GM19035 (cell line): Measurements from ENCODE around the gene C20orf204.

ENCODE experiments used
- ATAC-seq: cut with Tn5 transposase; IDR thresholded peaks from one replicate; pipeline ENCODE4 v1.9.1; 2021; ENCODE audit not compliant: unreplicated experiment

The C20orf204 gene

DNA sequence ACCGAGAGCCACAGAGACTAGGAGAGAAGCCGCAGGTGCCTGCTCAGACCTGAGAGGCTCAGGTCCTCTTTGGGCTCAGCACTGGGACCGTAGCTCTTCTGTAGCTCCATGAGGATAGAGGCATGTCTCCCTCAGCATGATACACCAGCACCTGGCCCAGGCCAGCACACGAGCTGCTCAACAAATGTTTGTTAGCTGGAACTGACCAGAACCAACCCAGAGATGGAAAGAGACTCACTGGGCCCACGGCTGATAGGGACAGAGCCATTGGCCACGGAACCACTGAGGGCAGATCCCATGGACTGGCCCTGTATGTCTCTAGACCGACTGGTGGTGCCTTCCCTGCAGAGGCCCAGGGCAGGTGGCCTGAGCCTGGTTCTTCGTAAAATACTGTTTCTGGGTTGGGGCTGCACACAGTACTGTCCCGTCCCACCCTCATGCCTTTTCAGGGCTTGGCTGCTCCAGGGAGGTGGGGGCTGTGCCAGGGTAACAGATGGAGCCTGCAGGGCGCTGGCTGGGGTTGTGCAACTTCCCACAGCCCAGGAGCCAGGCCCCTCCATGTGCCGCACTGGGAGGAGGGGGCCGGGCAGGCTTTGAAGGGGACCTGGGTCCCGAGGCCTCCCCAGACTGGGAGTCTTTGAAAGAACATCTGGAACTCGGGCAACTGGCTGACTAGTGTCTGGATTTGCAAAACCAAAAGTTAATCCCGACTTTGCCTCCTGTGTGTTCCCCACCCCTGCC lies 5.2 kb downstream of the C20orf204 start:
- ATAC-seq, result no peak

DNA sequence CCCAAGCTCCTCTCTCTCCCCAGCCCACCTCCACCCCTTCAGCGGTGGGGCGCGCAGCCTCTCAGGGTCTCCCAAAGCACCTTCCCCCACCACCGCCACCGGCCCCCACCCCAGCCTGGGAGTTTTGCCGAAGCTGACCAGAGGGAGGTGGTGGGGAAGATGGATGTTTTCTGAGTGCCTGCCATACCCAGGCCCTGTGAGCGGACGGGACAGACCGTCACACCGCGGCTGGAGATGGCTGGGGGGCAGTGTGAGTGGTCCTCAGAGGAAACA lies 5.7 kb downstream of the C20orf204 start:
- no peak for ATAC-seq

DNA sequence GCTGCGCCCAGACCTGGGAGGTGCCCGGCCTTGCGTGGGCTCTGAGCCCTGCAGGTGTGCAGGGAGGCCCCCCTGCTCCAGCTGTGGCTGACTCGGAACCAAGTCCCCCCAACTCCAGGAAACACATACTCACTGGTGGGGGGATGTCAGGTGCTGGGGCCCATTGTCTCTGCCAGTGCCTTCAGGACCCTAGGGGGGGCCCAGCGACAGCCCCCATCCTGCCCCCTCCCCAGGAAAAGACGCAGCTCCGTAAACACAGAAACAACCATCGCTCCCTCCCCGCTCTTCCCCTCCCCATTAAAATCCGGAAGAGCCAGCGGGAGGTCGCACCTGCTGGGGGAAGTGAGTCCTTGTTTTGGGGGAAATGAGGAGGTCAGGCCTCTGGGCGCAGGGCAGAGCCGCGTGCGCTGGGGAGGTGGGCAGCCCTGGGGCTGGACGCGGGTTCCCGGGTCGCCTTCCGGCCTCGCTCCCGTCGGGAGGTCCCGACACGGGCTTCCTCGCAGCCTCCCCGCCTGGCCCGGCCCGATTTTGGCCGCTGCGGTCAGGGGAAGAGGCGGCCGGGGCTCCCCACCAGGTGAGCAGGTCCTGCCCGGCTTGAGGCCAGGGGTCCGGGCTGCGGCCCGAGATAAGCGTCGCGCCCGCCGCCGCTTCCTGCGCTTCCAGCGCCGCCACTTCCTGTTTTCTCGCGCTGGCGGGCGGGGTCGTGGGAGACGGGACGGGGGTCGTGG lies 6.2 kb downstream of the C20orf204 start:
- ATAC-seq, result no peak

DNA sequence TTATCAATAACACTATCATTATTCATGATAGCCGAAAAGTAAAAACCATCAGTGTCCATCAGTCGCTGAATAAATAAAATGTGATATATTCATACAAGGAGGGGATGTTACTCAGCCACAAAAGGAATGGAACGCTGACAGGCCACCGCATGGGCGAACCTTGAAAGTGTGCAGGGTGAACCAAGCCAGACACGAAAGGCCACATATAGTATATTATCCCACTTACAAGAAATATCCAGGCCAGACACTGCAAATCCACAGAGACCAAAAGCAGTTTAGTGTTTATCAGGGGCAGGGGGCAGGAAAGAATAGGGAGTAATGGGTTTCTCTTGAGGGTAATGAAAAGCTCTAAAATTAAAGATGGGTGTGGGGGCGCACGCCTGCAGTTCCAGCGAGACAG lies 7.8 kb downstream of the C20orf204 start:
- no peak for ATAC-seq

DNA sequence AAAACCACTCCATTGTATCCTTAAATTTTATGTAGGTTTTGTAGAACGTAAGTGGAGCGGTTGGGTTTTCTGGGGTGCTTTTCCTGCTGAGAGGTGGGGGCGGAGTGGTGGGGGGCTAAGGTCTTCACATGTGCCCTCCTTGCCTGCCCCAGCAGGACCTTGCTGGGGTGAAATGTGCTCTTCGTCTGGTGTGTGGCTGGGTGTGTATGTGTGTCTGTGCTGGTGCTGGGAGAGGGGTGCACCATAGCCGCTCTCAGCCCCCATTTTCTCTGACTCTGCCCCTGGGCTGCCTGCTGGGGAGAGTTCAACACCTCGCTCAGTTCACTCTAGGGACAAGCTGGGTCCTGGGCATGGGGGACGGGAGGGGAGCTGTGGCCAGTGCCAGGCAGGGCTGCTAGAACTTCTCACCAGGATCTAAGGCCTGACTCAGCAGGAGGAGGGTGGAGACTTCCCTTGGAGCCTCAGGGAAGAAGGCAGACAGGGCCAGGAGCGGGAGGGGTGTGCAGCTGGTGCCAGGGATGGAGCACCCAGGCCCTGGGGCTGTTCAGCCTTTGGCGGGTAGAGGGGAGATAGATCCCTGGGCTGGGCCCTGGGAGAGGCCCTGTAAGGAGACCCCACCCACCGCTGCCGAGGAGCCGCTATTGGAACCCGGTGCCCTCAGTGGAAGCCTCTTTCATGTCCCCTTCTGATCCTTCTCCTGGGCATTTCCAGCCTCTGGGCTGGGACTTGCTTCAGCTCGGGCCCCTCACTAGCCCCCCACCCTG lies 8.7 kb downstream of the C20orf204 start:
- no peak for ATAC-seq

DNA sequence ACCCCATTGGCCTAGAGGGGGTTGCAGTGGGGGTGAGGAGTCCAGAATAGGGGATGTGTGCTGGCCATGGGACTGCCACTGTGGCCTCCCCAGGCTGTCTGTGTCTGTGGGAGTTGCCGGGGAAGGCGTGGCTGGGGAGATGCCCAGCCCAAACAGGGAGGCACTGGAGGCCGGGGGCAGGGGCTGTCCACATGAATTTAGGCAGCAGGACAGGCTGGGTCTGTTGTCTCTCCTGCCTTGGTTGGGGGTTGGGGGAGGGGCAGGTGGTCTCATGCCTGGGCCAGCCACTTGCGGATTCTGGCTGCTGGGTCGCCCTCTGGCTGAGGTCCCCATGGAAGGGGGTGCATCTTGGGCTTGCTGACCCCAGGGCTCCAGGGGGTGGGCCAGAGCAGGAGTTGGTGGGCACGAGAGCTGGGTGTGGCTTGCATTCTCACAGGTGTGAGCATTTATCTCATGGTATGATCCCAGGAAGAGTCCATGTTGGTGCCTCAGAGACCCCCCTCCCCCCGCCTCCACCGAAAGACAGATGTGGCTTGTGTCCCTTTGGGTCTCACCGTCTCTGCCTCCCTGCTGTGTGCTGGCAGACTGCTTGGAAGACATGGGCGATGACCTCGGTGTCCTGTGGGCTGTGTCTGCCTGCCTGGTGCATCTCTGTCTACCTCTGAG lies 9.5 kb downstream of the C20orf204 start:
- no peak for ATAC-seq

DNA sequence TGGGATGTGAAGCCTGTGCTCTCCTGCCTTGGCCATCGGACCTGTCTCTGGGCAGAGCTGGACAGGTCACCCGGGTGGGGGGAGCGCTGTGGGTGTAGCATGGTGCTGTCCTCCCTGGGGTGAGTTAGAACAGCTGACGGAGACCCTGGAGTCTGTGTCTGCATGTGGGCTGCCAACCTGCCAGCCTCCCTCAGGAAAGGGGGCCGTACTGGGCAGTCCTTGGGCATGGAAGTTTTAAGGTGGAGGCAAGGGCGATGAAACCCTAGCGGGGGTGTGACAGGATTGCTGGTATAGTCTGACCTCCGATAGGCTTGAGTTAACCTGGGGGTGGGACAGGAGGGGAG lies 11.0 kb downstream of the C20orf204 start:
- ATAC-seq, result no peak

DNA sequence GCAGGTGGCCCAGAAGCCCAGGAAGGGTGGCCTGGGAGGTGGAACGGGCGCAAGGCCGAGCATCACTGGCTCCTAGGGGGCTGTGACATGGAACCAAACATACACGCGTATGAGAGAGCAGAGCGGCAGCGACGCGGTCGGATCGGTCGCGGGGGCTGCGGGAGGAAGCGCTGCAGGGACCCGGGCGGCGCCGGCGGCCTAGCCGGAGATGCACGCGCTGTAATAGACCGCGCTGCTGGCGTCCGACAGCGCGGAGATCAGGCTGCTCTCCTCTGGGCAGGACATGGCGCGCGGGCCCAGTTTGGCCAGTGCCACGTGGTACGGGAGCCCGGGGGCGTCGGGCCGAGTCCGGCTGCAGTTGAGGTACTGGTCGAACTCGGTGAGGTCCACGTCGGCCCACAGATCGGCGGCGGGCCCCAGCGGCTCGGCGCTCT lies 12.0 kb downstream of the C20orf204 start:
- ATAC-seq, result no peak

DNA sequence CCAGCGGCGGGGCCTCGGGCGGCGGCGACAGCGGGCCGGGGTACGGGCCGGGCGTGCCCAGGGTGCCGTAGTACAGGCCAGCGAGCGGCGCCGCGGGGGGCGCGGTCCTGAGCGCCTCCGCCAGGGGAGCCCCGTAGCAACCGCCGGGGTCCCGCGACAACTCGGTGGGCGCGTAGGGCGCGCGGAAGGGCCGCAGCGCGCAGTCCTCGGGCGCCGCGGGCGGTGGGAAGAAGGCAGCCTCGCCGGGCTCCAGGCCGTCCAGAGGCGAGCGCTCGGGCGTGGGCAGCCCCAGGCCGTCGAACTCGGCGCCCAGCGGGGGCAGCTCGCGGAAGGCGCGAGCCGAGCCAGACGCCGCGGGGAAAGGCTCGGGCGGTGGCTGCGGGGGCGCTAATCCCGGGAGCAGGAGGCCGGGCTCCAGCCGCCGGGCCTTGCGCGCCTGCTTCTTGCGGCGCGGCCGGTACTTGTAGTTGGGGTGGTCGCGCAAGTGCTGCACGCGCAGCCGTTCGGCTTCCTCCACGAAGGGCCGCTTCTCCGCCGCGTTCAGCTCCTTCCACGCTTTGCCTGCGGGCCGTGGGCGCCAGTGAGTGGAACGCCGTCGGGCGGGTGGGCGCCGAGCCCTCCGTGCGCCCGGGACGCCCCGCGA lies 12.5 kb downstream of the C20orf204 start:
- ATAC-seq, result no peak

DNA sequence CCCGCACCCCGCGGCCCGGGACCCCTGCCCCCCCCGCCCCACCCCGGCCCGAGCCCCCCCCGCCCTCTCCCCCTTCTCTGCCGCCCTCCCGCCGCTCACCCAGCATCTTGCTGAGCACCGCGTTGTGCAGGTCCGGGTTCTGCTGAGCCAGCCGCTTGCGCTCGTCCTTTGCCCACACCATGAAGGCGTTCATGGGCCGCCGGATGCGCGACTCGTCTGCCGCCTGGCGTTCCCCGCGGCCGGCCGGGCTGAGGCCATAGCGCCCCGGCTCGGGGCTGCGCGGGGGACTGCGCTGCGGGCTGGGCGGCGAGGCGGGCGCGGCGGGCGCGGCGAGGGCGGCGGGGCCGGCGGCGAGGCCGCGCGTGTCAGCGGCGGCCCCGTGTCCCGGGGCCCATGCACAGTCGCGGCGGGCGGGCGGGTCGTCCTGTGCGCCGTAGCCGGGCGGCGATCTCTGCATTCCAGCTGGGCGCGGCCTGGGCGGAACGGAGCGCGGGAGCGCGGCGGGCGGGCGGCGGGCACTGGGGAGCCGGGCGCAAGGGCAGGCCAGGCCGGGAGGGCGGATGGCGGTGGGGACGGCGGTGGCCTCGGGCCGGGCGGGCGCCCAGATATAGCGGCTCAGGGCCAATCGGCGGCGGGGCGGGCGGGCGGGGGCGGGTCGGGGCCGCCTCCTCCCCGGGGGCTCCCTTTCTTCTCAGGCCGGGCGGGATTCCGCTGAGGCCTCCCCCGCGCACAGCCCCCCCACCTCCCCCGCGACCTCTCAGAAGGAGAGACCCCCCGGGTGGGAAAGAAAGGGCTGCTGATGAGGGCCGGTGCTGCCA lies 13.3 kb downstream of the C20orf204 start, which contains the start of gene SOX18:
Gene SOX18 (minus strand): TSS at position 580 of the 818 bp plus-strand sequence. CDS start 123 bp downstream, at position 457.
- no peak for ATAC-seq

DNA sequence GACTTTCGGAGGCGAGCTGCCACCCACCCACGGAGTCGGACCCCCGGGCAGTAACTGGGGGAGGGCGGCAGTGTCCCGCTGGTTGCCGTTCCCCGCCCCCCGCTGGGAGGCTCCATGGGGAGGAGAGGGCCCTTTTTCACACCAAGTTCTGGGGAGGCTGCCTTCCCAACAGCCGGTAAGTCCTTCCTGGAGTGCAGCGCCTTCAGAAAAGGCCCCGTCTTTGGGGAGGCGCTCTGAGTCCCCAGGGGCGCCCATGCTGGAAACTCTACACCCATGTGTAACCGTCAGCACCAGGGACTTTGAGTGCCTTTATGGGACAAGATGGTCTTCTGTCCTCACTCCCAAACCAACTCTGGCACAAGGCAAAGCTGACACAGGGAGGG lies 13.9 kb downstream of the C20orf204 start:
- ATAC-seq, result no peak

DNA sequence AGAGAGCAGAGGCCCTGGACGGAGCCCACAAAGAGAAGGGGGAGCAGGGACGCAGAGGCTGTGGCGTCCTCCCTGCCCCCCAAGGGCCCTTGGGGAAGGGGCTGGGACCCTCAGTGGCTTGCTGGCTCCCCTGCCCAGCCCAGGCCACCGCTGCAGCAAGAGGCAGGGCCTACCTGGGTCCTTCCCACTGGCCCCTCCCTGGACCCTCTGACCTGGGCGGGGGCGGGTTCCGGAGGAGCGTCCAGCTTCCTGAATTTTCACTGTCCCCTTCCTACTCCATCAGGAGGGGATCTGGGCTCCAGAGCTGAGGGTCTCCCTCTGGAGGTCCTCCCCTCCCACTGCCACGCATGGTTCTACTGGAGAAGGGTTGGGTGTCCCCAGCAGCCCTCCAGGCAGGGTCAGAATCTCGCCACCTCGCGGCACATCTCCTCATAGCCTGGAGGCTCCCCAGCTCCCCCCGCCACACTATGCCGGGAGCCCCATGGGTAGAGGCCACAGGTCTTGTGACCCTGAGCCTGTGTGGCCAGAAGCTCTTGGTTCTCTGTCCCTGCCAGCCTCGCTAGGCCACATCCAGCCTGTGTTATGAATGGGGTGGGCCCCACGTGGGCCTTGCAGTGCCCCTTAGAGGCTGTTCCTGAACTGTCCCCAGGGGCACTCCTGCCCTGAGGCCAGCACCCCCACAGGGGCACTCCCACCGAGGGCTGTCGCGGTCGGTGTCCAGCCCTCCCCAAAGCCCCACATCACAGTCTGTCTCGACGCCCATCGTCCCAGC lies 14.5 kb downstream of the C20orf204 start:
- no peak for ATAC-seq

DNA sequence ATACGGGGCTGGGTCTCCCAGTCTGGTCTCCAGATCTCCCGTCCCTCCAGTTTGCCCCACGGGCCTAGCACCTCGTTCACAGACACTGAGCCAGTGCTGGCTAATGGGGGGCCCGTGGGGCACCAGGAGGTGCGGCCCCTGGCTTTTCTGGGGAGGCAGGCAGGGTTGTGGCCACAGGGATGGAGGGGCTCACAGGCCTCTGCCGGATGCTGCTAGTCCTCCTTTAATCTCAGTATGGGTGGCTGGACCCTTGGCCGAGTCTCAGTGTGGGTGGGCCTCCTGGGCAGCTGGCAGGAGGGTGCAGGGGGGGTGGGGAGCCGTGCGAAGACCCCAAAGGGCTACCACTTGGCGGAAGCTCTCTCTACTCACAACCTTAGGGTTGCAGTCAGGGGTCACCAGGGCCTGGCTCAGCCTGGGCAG lies 15.1 kb downstream of the C20orf204 start:
- no peak for ATAC-seq

DNA sequence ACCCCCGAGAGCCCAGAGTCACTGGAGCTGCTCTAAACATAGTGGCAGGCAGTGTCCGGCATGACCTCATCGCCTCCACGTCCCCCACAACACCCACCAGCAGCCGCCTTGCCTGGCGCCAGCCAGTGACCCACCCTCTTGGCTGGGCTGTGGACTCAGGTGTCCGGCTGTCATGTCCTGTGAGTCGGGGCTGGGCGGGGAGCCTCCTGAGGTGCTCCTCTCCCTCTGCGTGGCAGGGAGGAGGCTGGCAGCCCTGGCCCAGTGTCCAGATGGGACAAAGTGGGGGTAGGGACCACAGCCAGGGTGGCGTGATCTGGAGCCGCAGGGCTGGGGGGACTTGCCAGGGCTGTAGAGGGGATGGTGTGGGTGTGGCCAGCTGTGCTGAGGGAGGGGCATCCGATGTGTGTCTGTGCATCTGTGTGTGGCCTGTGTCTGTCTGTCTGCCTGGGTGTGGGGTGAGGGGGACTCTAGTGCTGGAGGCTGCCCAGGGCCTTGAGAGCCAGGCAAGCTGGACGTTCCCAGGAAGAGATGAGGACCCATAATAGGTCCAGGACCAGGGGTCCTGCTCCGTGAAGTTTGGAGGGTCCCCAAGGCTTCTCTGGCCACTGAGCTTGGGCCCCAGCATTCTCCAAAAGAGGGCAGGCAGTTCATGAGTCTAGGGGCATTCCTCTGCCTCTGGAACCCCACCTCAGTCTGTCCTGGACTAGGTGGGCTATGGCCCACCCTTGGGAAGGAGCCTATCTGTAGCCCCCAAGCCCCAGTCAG lies 15.8 kb downstream of the C20orf204 start:
- ATAC-seq, result no peak

DNA sequence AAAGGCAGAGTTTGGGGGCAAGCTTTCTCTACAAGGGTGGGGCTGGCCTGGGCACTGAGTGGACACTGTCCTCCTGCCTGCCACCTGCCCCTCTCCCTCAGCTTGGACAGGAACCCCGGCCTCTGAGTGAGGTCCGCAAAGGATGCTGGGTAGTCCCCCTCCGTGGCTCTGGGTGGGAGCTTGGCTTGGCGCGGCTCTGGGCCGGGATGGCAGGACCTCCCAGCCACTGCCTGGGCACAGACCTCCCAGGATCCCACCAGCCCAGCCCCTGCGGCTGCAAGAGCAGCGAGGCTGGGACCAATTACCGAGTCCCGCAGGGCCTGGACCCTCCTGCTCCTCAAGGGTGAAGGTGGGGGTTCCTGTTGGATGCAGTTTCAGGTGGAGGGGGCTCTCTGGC lies 16.3 kb downstream of the C20orf204 start:
- ATAC-seq, result no peak

DNA sequence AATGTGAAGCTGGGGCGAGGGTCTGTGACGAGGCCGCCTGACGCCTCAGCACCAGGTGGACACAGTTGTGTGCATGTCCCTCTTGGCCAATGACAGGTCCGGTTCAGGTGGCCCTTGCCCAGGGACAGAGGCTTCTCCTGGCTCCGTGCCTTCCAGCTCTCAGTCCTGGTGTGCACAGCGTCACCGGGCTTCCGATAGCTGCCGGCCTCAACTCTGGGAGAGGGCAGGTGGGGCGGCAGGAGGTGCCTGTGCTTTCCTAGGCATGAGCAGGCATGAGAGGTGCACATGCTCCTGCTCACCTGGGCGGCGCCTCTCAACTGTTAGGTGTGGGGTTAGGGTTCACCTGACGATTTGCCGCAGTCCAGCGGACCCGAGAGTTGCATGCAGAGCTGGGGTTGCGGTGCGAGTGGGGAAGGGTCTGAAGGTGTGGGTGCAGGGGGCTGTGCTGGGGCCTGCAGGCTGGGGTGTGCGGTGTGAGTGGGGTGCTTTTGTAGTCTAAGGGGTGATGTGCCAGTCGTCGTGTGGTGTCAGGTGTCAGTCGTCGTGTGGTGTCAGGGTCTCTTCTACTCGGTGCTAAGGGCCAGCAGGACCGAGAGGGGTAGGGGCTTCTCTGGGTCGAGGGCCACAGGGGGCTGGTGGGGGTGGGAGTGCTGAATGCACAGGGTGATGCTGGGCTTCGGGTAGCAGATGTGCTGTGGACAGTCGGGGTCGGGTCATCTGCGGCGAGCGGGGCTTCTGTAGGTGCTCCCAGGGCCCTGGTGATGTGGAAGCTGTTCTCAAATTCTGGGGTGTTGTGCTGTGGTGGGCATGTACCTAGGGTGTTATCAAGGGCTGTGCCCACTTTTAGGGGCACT lies 17.2 kb downstream of the C20orf204 start:
- ATAC-seq, result no peak

DNA sequence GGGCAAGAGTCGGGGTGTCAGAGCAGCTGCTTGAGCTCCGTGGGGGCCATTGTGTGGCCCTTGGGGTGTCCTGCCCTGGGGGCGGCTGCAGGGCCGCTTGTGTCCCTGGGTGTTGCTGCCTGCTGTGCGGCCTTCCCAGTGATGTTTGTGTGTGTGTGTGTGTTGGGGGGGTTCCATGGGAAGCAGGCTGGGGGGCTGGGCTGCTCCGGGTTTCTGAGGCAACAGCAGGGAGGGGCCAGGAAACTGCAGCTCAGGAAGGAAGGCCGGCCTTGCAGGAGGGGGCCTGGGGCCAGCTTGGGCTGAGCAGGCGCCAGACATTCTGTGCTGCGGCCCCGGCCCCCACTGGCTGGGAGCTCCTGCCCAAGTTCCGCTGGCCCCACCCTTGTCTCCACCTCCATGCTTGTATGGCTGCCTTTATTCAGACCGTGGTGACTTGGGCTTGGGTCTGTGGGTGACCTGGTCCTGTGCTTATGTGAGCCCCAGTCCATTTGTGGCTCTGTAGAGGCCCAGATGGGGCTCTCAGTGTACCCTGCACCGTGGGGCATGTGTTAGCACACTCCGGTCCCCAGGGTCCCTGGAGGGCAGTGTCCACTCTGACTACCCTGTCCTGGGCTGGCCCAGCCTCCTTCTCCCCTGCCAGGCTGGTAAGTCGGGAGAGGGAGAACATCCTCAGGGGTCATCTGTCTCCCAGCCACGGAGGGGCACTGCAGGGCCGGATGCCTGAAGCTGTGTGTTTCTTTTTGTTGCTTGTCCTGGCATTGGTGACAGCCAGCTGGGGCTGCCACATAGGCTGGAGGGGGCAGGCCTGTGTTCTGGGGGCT lies 18.1 kb downstream of the C20orf204 start:
- no peak for ATAC-seq
